CD14-positive monocyte (primary cell): Measurements from ENCODE around the gene KRT76. TPM values are rescaled to one million over a fixed set of nuclear protein-coding genes. Genes with fewer than 3 reads are reported as not detected.

ENCODE experiments used
- DNase-seq, 3 donors: peaks; one replicate each; pipeline ENCODE4 v3.0.0-alpha.2; 2011 to 2022
- H2AFZ ChIP-seq: 2 replicates; pipeline ENCODE4 v1.6.0; 2012; ENCODE audit warnings: mild to moderate bottlenecking, low read depth, low read length, inconsistent platforms; ENCODE audit not compliant: insufficient read depth, poor library complexity, severe bottlenecking
- H3K27ac ChIP-seq, 2 donors: 1 replicate in 1 of 2; 2 replicates in 1 of 2; pipeline ENCODE4 v1.5.1; 2012 to 2013; ENCODE audit warnings: low read length in 2 of 2, control low read depth in 1 of 2, inconsistent platforms in 1 of 2, low read depth in 1 of 2, mild to moderate bottlenecking in 1 of 2
- H3K27me3 ChIP-seq, 2 donors: one replicate each; pipeline versions ENCODE4 v1.6.0 to v1.6.1; 2011 to 2013; ENCODE audit warnings: low read length in 2 of 2; ENCODE audit not compliant: control insufficient read depth in 2 of 2, insufficient read depth in 2 of 2
- H3K36me3 ChIP-seq, 2 donors: replicated peaks in 1 of 2; 1 replicate in 1 of 2; 2 replicates in 1 of 2; pipeline versions ENCODE4 v1.5.1 to v1.6.1; 2012 to 2013; ENCODE audit warnings: low read length in 2 of 2, control low read depth in 1 of 2, inconsistent platforms in 1 of 2, mild to moderate bottlenecking in 1 of 2; ENCODE audit not compliant: insufficient read depth in 2 of 2, control insufficient read depth in 1 of 2
- H3K4me1 ChIP-seq, 2 donors: 1 replicate in 1 of 2; 2 replicates in 1 of 2; pipeline versions ENCODE4 v1.5.1 to v1.6.1; 2012 to 2013; ENCODE audit warnings: low read length in 2 of 2, control low read depth in 1 of 2, inconsistent platforms in 1 of 2, mild to moderate bottlenecking in 1 of 2, moderate library complexity in 1 of 2; ENCODE audit not compliant: insufficient read depth in 2 of 2, control insufficient read depth in 1 of 2
- H3K4me2 ChIP-seq: replicated peaks from 2 replicates; pipeline ENCODE3; 2012; ENCODE audit warnings: low read length, moderate library complexity, mild to moderate bottlenecking; ENCODE audit not compliant: poor library complexity, severe bottlenecking; ENCODE audit errors: extremely low read depth
- H3K4me3 ChIP-seq, 3 experiments: fragments of 200-600 bp in 1 of 3; sonication (generic) in 1 of 3; replicated peaks in 1 of 3; 1 replicate in 2 of 3; 2 replicates in 1 of 3; pipeline ENCODE4 v1.5.1; 2011 to 2013; ENCODE audit warnings: low read length in 3 of 3, mild to moderate bottlenecking in 3 of 3, control low read depth in 2 of 3, low read depth in 2 of 3, inconsistent platforms in 1 of 3, moderate library complexity in 1 of 3
- H3K79me2 ChIP-seq: 2 replicates; pipeline ENCODE4 v1.6.0; 2012; ENCODE audit warnings: mild to moderate bottlenecking, control low read depth, inconsistent platforms, low read length, moderate library complexity; ENCODE audit not compliant: insufficient read depth
- H3K9ac ChIP-seq: 2 replicates; pipeline ENCODE4 v1.6.0; 2017; ENCODE audit warnings: low read length, mild to moderate bottlenecking; ENCODE audit not compliant: insufficient read depth, poor library complexity, severe bottlenecking
- H3K9me3 ChIP-seq, 2 donors: replicated peaks in 1 of 2; 1 replicate in 1 of 2; 2 replicates in 1 of 2; pipeline versions ENCODE4 v1.5.1 to v1.6.1; 2012 to 2013; ENCODE audit warnings: low read length in 2 of 2, control low read depth in 1 of 2; ENCODE audit not compliant: control insufficient read depth in 1 of 2, insufficient read depth in 1 of 2
- H4K20me1 ChIP-seq: 2 replicates; pipeline ENCODE4 v1.6.0; 2012; ENCODE audit warnings: mild to moderate bottlenecking, low read length, control low read depth, moderate library complexity; ENCODE audit not compliant: insufficient read depth
- H3K27ac Mint-ChIP-seq, 7 donors: one replicate each; pipeline ENCODE4 v1.8.0; 2020; ENCODE audit warnings: mild to moderate bottlenecking in 7 of 7, mixed read lengths in 7 of 7, moderate library complexity in 6 of 7, inconsistent platforms in 2 of 7
- H3K27me3 Mint-ChIP-seq, 3 donors: one replicate each; pipeline ENCODE4 v1.8.0; 2021 to 2022; ENCODE audit warnings: low read depth in 3 of 3, mild to moderate bottlenecking in 3 of 3, mixed read lengths in 3 of 3, moderate library complexity in 3 of 3, inconsistent platforms in 1 of 3
- H3K36me3 Mint-ChIP-seq, 2 donors: one replicate each; pipeline ENCODE4 v1.8.0; 2020; ENCODE audit warnings: mixed read lengths in 2 of 2, inconsistent platforms in 1 of 2, mild to moderate bottlenecking in 1 of 2
- H3K4me1 Mint-ChIP-seq: one replicate; pipeline ENCODE4 v1.8.0; 2020; ENCODE audit warnings: mild to moderate bottlenecking, mixed read lengths
- H3K4me3 Mint-ChIP-seq, 2 donors: one replicate each; pipeline ENCODE4 v1.8.0; 2020; ENCODE audit warnings: mild to moderate bottlenecking in 2 of 2, mixed read lengths in 2 of 2, moderate library complexity in 1 of 2
- H3K9me3 Mint-ChIP-seq, 7 donors: one replicate each; pipeline ENCODE4 v1.8.0; 2020 to 2022; ENCODE audit warnings: mixed read lengths in 7 of 7, mild to moderate bottlenecking in 6 of 7, moderate library complexity in 6 of 7, inconsistent platforms in 2 of 7
- CTCF ChIP-seq: fragments of 200-600 bp; IDR thresholded peaks from one replicate; pipeline ENCODE4 v1.8.0; 2022; ENCODE audit warnings: antibody characterized with exemption, mild to moderate bottlenecking
- WGBS: methylation state at CpG from one replicate; pipeline ENCODE4 v1.1.5; 2013; ENCODE audit warnings: missing lambda C conversion rate; ENCODE audit not compliant: insufficient coverage; 5-methylcytosine and 5-hydroxymethylcytosine counted together
- intact Hi-C, 2 donors: fragments of 100-400 bp; cut with micrococcal nuclease; formaldehyde crosslinking; loops; one replicate each; pipeline versions ENCODE4 v1.15.0 to v1.15.1; 2023
- polyA plus RNA-seq, 3 donors: library from polyadenylated mRNA; depleted of rRNA in 1 of 3; unstranded in 2 of 3; stranded (reverse) in 1 of 3; fragments of 300-500 nt in 2 of 3; fragments of >200 nt in 1 of 3; fragmentation: Illumina TruSeq in 2 of 3; gene quantifications; 1 replicate in 2 of 3; 2 replicates in 1 of 3; pipeline ENCODE4 v1.2.3, GENCODE V29; 2012 to 2021

KRT76 gene
- polyA plus RNA-seq, 3 donors, result not detected

- no peak overlapping the region for H3K27ac Mint-ChIP-seq
- TF ChIP-seq CTCF, result no peak
- Histone ChIP-seq H3K4me2 (no peak overlapping the region), H2AFZ (no peak overlapping the region), H3K9ac (no peak overlapping the region), H4K20me1 (no peaks in the 10 kb centered on the region), H3K36me3 (no peaks in the 10 kb centered on the region), H3K9me3 (no peaks in the 10 kb centered on the region), H3K4me1 (no peaks in the 10 kb centered on the region), H3K4me3 (no peak overlapping the region), H3K27ac (no peak overlapping the region), H3K27me3 (peaks cover 0 to 3% of the 10 kb centered on the region in 2 donors), H3K79me2 (no peaks in the 10 kb centered on the region)
- no peaks in the 10 kb centered on the region for H3K36me3 Mint-ChIP-seq
- H3K27me3 Mint-ChIP-seq, result peaks cover 7 to 14% (median 8%) of the 10 kb centered on the region in 3 donors
- no peaks in the 10 kb centered on the region for H3K4me1 Mint-ChIP-seq
- 95% methylated on average over 4 of the region's 4 CpGs for WGBS
- peaks cover 0 to 3% (median 0%) of the 10 kb centered on the region in 7 donors for H3K9me3 Mint-ChIP-seq
- no peak overlapping the region for H3K4me3 Mint-ChIP-seq
- no peak for DNase-seq
- intact Hi-C loops, result no loop called here
Observed at GRCh38 chr12:52782502-52782901, 5.4 kb upstream of the KRT76 start.

GRCh38 chr12:52781399-52782082 lies 4.4 kb upstream of the KRT76 start:
- Histone ChIP-seq H3K27me3 (peaks cover 0 to 3% of the 10 kb centered on the region in 2 donors), H3K4me3 (no peak overlapping the region), H3K27ac (no peak overlapping the region), H2AFZ (no peak overlapping the region), H3K79me2 (no peaks in the 10 kb centered on the region), H3K9me3 (no peaks in the 10 kb centered on the region), H3K9ac (no peak overlapping the region), H3K4me1 (no peaks in the 10 kb centered on the region), H3K4me2 (no peak overlapping the region), H4K20me1 (no peaks in the 10 kb centered on the region), H3K36me3 (no peaks in the 10 kb centered on the region)
- Mint-ChIP-seq H3K4me1 (no peaks in the 10 kb centered on the region), H3K36me3 (no peaks in the 10 kb centered on the region), H3K4me3 (no peak overlapping the region), H3K27me3 (peaks cover 7 to 17% (median 11%) of the 10 kb centered on the region in 3 donors), H3K27ac (no peak overlapping the region), H3K9me3 (peaks cover 0 to 3% (median 0%) of the 10 kb centered on the region in 7 donors)
- intact Hi-C loops, result no loop called here
- DNase-seq, result no peak
- TF ChIP-seq CTCF, result no peak
- no CpG with 5 or more reads among the region's 4 CpGs for WGBS
